Ecto neural progenitor cell (in vitro differentiated cells): Measurements from ENCODE around the gene LRRN1.
"Not testable (repeated sequence)": the region's sequence is repeated elsewhere in the genome, so short reads cannot be mapped to it uniquely, and the experiment has no call there.

Experiments used
- DNase-seq: peaks from one replicate; pipeline ENCODE4 v3.0.0-alpha.2; 2018; ENCODE audit warnings: low spot score

Gene LRRN1

GRCh38 chr3:3813013-3813412 is 13.8 kb downstream of the LRRN1 start:
- no peak for DNase-seq

- DNase-seq, result no peak
Observed at GRCh38 chr3:3815206-3815605, 16.0 kb downstream of the LRRN1 start.

GRCh38 chr3:3816034-3816433 is 16.8 kb downstream of the LRRN1 start:
- DNase-seq, result no peak

- DNase-seq, result no peak
Observed at GRCh38 chr3:3817865-3818264, 18.6 kb downstream of the LRRN1 start.

- DNase-seq, result no peak
Observed at GRCh38 chr3:3821777-3822176, 22.5 kb downstream of the LRRN1 start.

- no peak for DNase-seq
Observed at GRCh38 chr3:3825035-3825434, 25.8 kb downstream of the LRRN1 start.

GRCh38 chr3:3826521-3826920 is 27.3 kb downstream of the LRRN1 start:
- no peak for DNase-seq

- no peak for DNase-seq
Observed at GRCh38 chr3:3827111-3827510, 27.9 kb downstream of the LRRN1 start.

GRCh38 chr3:3828417-3828816 is 29.2 kb downstream of the LRRN1 start:
- DNase-seq, result not testable (repeated sequence)

- DNase-seq, result no peak
Observed at GRCh38 chr3:3836845-3837244, 37.6 kb downstream of the LRRN1 start.

- DNase-seq, result no peak
Observed at GRCh38 chr3:3842356-3842755, 43.1 kb downstream of the LRRN1 start.

- DNase-seq, result no peak
Observed at GRCh38 chr3:3847994-3848922, 49.0 kb downstream of the LRRN1 start.

- no peak for DNase-seq
Observed at GRCh38 chr3:3848923-3849275, 49.7 kb downstream of the LRRN1 start.

GRCh38 chr3:3851621-3852323 is 52.5 kb downstream of the LRRN1 start:
- DNase-seq, result no peak

GRCh38 chr3:3853544-3853943 is 54.3 kb downstream of the LRRN1 start:
- no peak for DNase-seq

GRCh38 chr3:3855056-3855455 is 55.8 kb downstream of the LRRN1 start:
- no peak for DNase-seq

- DNase-seq, result no peak
Observed at GRCh38 chr3:3860235-3860634, 61.0 kb downstream of the LRRN1 start.

GRCh38 chr3:3862534-3862933 is 63.3 kb downstream of the LRRN1 start:
- DNase-seq, result no peak

- DNase-seq, result no peak
Observed at GRCh38 chr3:3875491-3875890, 76.3 kb downstream of the LRRN1 start.

- no peak for DNase-seq
Observed at GRCh38 chr3:3881050-3881449, 81.8 kb downstream of the LRRN1 start.

- DNase-seq, result not testable (repeated sequence)
Observed at GRCh38 chr3:3887311-3887710, 88.1 kb downstream of the LRRN1 start.

GRCh38 chr3:3893590-3893989 is 94.4 kb downstream of the LRRN1 start:
- no peak for DNase-seq
